ENCODE measurements around the gene KCTD15.

KCTD15 gene

GRCh38 chr19:33797802-33798671 is 1.4 kb downstream of the KCTD15 start:
- TF ChIP-seq GATA3 (IDR thresholded peaks at IDR 0.05; ENCODE audit: low read depth, low read length) (no peak), GATA2 (IDR thresholded peaks at IDR 0.05; ENCODE audit: low read depth, low read length) (no peak)

GRCh38 chr19:33798681-33799111 is 2.0 kb downstream of the KCTD15 start:
- TF ChIP-seq GATA2 (IDR thresholded peaks at IDR 0.05; ENCODE audit: low read depth, low read length) (no peak), GATA3 (IDR thresholded peaks at IDR 0.05; ENCODE audit: low read depth, low read length) (no peak)

- TF ChIP-seq GATA2 (IDR thresholded peaks at IDR 0.05; ENCODE audit: low read depth, low read length), result no peak
- TF ChIP-seq GATA3 (IDR thresholded peaks at IDR 0.05; ENCODE audit: low read depth, low read length), result no peak
Observed at GRCh38 chr19:33799476-33799875, 2.8 kb downstream of the KCTD15 start.

GRCh38 chr19:33800012-33800680 is 3.5 kb downstream of the KCTD15 start:
- TF ChIP-seq GATA3 (IDR thresholded peaks at IDR 0.05; ENCODE audit: low read depth, low read length) (no peak), GATA2 (IDR thresholded peaks at IDR 0.05; ENCODE audit: low read depth, low read length) (peak; percentile 43; the same call in 1 of the 2 replicates)

DNA sequence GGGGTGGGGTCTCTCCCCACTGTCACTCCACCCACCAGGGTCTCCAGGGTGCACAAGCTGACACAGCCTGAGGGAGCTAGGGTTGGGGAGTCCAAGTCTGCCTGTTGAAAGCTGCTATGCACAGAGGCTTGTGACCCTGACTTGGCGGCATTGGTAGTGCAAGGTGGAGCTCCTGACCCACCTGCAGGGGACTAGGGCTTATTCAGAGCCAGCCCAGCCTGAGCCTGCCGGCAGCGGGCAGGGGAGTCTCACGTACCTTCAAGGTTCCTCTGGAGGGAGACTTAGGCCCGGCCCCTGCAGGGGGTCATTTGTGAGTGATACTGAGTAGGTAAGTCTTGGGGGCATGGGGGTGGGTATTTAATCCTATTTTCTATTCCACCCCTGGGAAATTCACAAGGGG is 4.7 kb downstream of the KCTD15 start:
- TF ChIP-seq GATA2 (IDR thresholded peaks at IDR 0.05; ENCODE audit: low read depth, low read length), result no peak
- no peak for TF ChIP-seq GATA3 (IDR thresholded peaks at IDR 0.05; ENCODE audit: low read depth, low read length)

DNA sequence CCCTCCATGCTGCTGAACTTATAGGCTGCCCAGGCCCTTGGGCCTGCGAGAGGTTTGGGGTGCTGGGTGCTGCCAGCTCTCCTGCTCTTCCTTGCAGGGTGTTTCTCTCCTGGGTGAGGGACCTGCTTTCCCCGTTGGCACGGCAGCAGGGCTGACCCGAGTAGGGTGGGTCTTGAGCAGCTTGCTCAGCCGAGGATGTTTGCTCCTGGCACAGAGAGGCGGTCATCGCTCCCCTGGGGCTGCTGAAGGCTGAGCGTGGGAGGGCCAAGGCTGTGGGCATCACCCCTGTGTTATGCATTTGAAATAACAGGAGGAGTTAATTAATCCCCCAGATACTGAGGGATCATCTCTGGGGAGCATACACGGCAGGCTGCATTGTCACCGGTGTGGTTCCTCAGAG is 5.3 kb downstream of the KCTD15 start:
- TF ChIP-seq GATA2 (IDR thresholded peaks at IDR 0.05; ENCODE audit: low read depth, low read length) (no peak), GATA3 (IDR thresholded peaks at IDR 0.05; ENCODE audit: low read depth, low read length) (no peak)

DNA sequence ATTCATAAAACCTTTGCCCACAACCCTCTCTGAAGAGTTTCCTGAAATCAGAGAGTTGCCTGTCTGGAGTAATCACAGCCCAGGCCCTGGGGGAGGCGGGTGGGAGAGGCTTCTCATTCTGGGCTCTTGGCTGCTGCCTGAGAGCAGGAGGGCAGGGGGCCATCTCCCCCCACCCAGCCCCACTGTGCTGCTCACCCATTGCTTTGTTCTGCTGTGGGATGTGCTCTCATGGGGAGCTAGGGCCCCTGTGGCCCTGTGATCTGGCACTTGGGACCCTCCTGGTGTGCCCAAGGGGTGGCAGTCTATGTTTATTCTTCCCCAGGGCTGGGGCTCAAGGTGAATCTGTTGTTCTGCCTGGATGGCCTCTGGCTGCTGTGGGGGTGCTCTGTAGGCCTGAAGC is 6.1 kb downstream of the KCTD15 start:
- TF ChIP-seq GATA2 (IDR thresholded peaks at IDR 0.05; ENCODE audit: low read depth, low read length), result no peak
- no peak for TF ChIP-seq GATA3 (IDR thresholded peaks at IDR 0.05; ENCODE audit: low read depth, low read length)

GRCh38 chr19:33803383-33803782 is 6.7 kb downstream of the KCTD15 start:
- TF ChIP-seq GATA3 (IDR thresholded peaks at IDR 0.05; ENCODE audit: low read depth, low read length) (no peak), GATA2 (IDR thresholded peaks at IDR 0.05; ENCODE audit: low read depth, low read length) (no peak)

- TF ChIP-seq GATA2 (IDR thresholded peaks at IDR 0.05; ENCODE audit: low read depth, low read length) (no peak), GATA3 (IDR thresholded peaks at IDR 0.05; ENCODE audit: low read depth, low read length) (no peak)
Observed at GRCh38 chr19:33804021-33804799, 7.5 kb downstream of the KCTD15 start.

DNA sequence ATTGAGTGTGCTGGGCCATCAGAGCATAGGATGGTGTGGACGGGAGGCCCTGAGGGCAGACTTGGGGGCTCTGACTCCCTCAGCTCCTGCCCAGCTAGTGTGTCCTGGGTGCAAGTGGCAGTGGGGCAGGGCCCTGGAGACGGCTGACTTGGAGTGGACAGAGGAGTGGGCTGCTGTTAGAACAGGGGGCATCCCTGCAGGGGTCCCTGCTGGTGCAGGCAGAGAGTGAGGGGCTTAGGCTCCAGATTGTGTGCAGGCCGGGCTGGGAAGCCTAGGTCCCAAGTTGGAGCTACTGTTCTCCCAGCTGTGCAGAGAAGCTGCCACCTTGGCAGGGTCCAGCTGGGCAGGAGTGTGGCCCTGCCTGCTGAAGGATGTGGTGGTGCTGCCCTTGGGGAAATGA is 8.6 kb downstream of the KCTD15 start:
- TF ChIP-seq GATA2 (IDR thresholded peaks at IDR 0.05; ENCODE audit: low read depth, low read length), result no peak
- no peak for TF ChIP-seq GATA3 (IDR thresholded peaks at IDR 0.05; ENCODE audit: low read depth, low read length)

GRCh38 chr19:33805840-33806433 is 9.3 kb downstream of the KCTD15 start:
- TF ChIP-seq GATA2 (IDR thresholded peaks at IDR 0.05; ENCODE audit: low read depth, low read length), result no peak
- no peak for TF ChIP-seq GATA3 (IDR thresholded peaks at IDR 0.05; ENCODE audit: low read depth, low read length)

GRCh38 chr19:33806434-33806881 is 9.8 kb downstream of the KCTD15 start:
- no peak for TF ChIP-seq GATA2 (IDR thresholded peaks at IDR 0.05; ENCODE audit: low read depth, low read length)
- no peak for TF ChIP-seq GATA3 (IDR thresholded peaks at IDR 0.05; ENCODE audit: low read depth, low read length)

DNA sequence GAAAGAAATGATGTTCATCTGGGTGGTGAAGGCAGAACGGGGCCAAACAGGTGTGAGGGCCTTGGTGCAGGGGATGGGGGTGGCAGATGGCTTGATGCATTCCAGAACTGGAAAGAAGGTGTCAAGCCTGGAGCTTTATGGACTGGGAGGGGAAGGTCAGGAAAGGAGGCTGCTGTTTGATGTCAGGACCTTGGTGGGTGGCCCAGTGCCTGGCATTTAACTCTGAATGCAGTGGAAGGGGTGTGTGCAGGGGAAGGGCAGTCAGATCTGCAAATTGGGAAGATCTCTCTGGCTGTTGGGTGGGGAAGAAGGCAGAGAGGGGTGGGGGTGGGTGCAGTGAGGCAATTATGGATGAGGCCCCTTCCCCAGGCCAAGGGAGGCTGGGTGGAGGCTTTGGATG is 11.7 kb downstream of the KCTD15 start:
- TF ChIP-seq GATA3 (IDR thresholded peaks at IDR 0.05; ENCODE audit: low read depth, low read length) (no peak), GATA2 (IDR thresholded peaks at IDR 0.05; ENCODE audit: low read depth, low read length) (no peak)

- TF ChIP-seq GATA2 (IDR thresholded peaks at IDR 0.05; ENCODE audit: low read depth, low read length), result no peak
- no peak for TF ChIP-seq GATA3 (IDR thresholded peaks at IDR 0.05; ENCODE audit: low read depth, low read length)
Observed at GRCh38 chr19:33809960-33810359, 13.3 kb downstream of the KCTD15 start.
